Gastrocnemius medialis (tissue), 4 donors: Measurements from ENCODE around the gene PLCB1. TPM values are rescaled to one million over a fixed set of nuclear protein-coding genes. Genes with fewer than 3 reads are reported as not detected.
A peak's percentile ranks its signal among the peaks of the same experiment; 100 is the strongest.

Source experiments
- ATAC-seq, 2 donors: fragments of 150-250 bp; one replicate each; pipeline ENCODE4 v1.9.1; 2016
- DNase-seq, 2 donors: peaks; one replicate each; pipeline ENCODE4 v3.0.0-alpha.2; 2019
- H3K27ac ChIP-seq, 4 donors: fragments of 200-600 bp; sonication (generic); 1 replicate in 1 of 4; 2 replicates in 3 of 4; pipeline ENCODE4 v1.5.1; 2016 to 2018; ENCODE audit warnings: mild to moderate bottlenecking in 2 of 4, moderate library complexity in 1 of 4
- H3K27me3 ChIP-seq, 3 donors: fragments of 200-600 bp; sonication (generic) in 2 of 3; 1 replicate in 1 of 3; 2 replicates in 2 of 3; pipeline versions ENCODE4 v1.5.1 to v1.6.0; 2016 to 2019; ENCODE audit warnings: mild to moderate bottlenecking in 1 of 3, moderate library complexity in 1 of 3
- H3K36me3 ChIP-seq, 2 donors: fragments of 200-600 bp; sonication (generic) in 1 of 2; one replicate each; pipeline ENCODE4 v1.5.1; 2017 to 2018
- H3K4me1 ChIP-seq, 2 donors: fragments of 200-600 bp; sonication (generic) in 1 of 2; one replicate each; pipeline ENCODE4 v1.5.1; 2016 to 2017; ENCODE audit warnings: mild to moderate bottlenecking in 2 of 2
- H3K4me3 ChIP-seq, 4 donors: fragments of 200-600 bp; sonication (generic) in 3 of 4; 1 replicate in 1 of 4; 2 replicates in 3 of 4; pipeline ENCODE4 v1.5.1; 2016 to 2019; ENCODE audit warnings: mild to moderate bottlenecking in 2 of 4
- H3K9me3 ChIP-seq, 3 donors: fragments of 200-600 bp; sonication (generic) in 2 of 3; 1 replicate in 1 of 3; 2 replicates in 2 of 3; pipeline ENCODE4 v1.5.1; 2016 to 2019
- POLR2A ChIP-seq, 2 donors: fragments of 450-650 bp; IDR thresholded peaks; one replicate each; pipeline ENCODE4 v1.6.1; 2017; ENCODE audit warnings: antibody characterized with exemption in 2 of 2, mild to moderate bottlenecking in 2 of 2, moderate library complexity in 2 of 2
- in situ Hi-C, 4 donors: fragments of 200-750 bp; cut with MboI; loops; one replicate each; pipeline versions ENCODE4 v1.15.0 to v1.8.0; 2017; ENCODE audit warnings: low sequenced_read_pairs in 4 of 4
- intact Hi-C: fragments of 100-400 bp; cut with DNase I; formaldehyde crosslinking; loops from one replicate; pipeline ENCODE4 v1.15.1; 2023; ENCODE audit warnings: low total_unique reads
- total RNA-seq, 4 donors: library from RNA; depleted of rRNA; stranded (reverse); fragments of >200 nt; gene quantifications; one replicate each; pipeline versions ENCODE4 v1.1.0 to v1.2.3, GENCODE V29; 2016
- TF ChIP-seq, protein P1 (sequence below), 5 experiments: fragments of 450-650 bp in 3 of 5; fragments of 200-600 bp in 2 of 5; sonication (generic) in 2 of 5; IDR thresholded peaks in 4 of 5; conservative IDR thresholded peaks in 1 of 5; 1 replicate in 4 of 5; 2 replicates in 1 of 5; pipeline ENCODE4 v1.5.1; 2016 to 2019; ENCODE audit warnings: antibody characterized with exemption in 5 of 5, mild to moderate bottlenecking in 3 of 5, moderate library complexity in 3 of 5

PLCB1 gene
- total RNA-seq, 4 donors from 2014 or later, result 4.1 to 10.0 (median 7.6) TPM

DNA sequence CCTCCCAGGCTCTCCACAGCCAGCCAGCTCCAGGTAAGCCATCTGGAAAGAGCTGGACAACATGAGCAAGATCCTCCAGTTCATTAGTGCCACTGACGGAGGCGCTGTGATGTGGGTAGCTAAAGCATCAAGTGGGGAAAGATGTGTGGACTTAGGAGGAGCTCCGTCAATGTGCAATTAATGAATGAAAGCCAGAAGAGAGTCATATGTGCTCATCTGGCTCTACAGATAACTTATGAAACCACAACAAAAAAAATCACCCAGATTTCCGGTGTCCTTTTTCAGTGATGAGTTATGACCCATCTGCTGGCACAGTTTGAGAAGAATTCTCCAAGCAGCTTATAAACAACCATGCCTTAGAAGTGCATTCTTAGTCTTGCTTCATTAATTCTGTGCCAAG lies 625.1 kb downstream of the PLCB1 start:
- ATAC-seq, result no peak
- no peaks in the 10 kb centered on the region for H3K36me3 ChIP-seq

DNA sequence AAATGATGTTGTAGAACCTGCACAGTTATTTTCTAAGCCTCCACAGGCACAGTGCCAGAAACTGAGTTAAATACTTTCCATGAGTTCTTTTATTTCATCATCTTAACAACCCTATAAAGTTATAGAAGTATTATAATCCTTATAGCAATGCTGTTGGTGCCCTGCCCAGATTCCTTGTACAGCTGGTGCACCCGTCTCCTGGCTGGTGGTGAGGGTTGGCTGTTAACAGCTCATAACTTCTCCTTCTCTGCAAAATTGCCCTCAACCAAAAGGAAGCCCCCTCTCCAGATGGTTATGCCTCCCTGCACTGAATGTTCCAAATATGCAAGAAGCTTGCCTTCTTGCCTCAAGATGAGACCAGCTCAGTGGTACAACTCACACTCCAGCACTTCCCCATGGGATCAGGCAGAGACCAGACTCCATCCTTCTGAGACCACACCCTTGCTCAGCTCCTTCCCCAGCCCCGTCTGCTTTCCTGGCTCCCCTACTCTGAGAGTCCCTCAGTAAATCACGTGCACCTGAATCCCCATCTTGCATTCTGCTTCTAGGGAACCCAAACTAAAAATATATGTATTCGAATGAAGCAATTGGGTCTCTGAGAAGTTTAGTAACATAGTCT lies 632.4 kb downstream of the PLCB1 start:
- intact Hi-C loops (no loop called here), in situ Hi-C loops (no loop called here)
- no peak for ATAC-seq
- Histone ChIP-seq H3K36me3 (no peaks in the 10 kb centered on the region), H3K4me1 (no peaks in the 10 kb centered on the region), H3K4me3 (no peak overlapping the region), H3K27ac (no peak overlapping the region), H3K9me3 (no peaks in the 10 kb centered on the region), H3K27me3 (no peaks in the 10 kb centered on the region)
- no peak for TF ChIP-seq POLR2A (IDR thresholded peaks at IDR 0.05)
- TF ChIP-seq, protein P1, sequence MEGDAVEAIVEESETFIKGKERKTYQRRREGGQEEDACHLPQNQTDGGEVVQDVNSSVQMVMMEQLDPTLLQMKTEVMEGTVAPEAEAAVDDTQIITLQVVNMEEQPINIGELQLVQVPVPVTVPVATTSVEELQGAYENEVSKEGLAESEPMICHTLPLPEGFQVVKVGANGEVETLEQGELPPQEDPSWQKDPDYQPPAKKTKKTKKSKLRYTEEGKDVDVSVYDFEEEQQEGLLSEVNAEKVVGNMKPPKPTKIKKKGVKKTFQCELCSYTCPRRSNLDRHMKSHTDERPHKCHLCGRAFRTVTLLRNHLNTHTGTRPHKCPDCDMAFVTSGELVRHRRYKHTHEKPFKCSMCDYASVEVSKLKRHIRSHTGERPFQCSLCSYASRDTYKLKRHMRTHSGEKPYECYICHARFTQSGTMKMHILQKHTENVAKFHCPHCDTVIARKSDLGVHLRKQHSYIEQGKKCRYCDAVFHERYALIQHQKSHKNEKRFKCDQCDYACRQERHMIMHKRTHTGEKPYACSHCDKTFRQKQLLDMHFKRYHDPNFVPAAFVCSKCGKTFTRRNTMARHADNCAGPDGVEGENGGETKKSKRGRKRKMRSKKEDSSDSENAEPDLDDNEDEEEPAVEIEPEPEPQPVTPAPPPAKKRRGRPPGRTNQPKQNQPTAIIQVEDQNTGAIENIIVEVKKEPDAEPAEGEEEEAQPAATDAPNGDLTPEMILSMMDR (IDR thresholded peaks at IDR 0.05 in 4 of 5, conservative IDR thresholded peaks at IDR 0.05 in 1 of 5), result no peak
- DNase-seq, result no peak

More for the DNA sequence above, 625.1 kb downstream of the PLCB1 start:
- no peak for DNase-seq
- in situ Hi-C loops, result loop anchor here in 1 of 4 donors (10.0 kb wide), 1 partner anchor 598 kb away; no protein-coding TSS in a partner anchor
- Histone ChIP-seq H3K4me1 (no peaks in the 10 kb centered on the region), H3K4me3 (no peak overlapping the region), H3K27ac (no peak overlapping the region), H3K9me3 (no peaks in the 10 kb centered on the region), H3K27me3 (no peaks in the 10 kb centered on the region)
- intact Hi-C loops, result loop anchor here (10.0 kb wide), 1 partner anchor 598 kb away; no protein-coding TSS in a partner anchor
- TF ChIP-seq POLR2A (IDR thresholded peaks at IDR 0.05), result no peak
- TF ChIP-seq, protein P1 (IDR thresholded peaks at IDR 0.05 in 4 of 5, conservative IDR thresholded peaks at IDR 0.05 in 1 of 5), result no peak

DNA sequence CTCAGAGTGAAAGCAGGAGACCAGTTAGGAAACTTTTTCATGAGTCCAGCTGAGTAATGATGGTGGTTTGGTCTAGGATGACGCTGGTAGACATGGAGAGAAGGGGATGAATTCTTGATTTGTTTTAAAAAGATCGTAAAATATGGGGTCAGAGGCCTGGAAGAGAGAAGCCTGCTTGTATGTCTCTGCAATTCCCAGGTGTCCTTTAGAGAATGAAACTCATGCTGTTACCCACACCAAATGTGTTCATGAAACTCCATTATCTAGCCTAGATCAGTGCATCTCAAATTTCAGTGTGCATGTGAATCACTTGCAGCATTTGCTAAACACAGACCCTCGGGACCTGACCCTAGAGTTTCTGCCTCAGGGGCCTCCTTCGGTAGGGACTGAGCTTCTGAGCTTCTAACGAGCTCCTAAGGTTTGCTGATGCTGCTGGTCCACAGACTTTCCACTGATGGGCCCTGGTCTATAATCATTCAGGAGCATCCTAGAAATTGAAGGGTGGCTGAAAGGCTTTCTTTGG lies 634.9 kb downstream of the PLCB1 start:
- no peak overlapping the region for H3K4me3 ChIP-seq
- H3K9me3 ChIP-seq, result no peaks in the 10 kb centered on the region
- no peaks in the 10 kb centered on the region for H3K4me1 ChIP-seq
- no peaks in the 10 kb centered on the region for H3K27me3 ChIP-seq
- intact Hi-C loops (no loop called here), in situ Hi-C loops (no loop called here)
- no peak overlapping the region for H3K27ac ChIP-seq
- ATAC-seq, result no peak
- no peaks in the 10 kb centered on the region for H3K36me3 ChIP-seq
- TF ChIP-seq POLR2A (IDR thresholded peaks at IDR 0.05), result no peak
- TF ChIP-seq, protein P1 (IDR thresholded peaks at IDR 0.05 in 4 of 5, conservative IDR thresholded peaks at IDR 0.05 in 1 of 5), result no peak
- DNase-seq, result no peak

DNA sequence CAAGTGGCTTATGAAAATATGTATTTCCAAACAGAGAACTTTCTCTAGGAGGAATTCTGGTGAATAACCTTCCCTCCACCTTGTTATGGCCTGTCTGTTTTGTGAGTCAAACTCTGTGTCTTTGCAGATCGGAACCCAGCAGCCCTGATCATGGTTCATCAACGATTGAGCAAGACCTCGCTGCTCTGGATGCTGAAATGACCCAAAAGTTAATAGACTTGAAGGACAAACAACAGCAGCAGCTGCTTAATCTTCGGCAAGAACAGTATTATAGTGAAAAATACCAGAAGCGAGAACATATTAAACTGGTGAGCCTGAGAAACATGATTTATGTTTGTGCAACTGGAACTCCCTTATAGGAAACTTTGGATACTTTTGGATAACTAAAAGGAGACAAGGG lies 642.3 kb downstream of the PLCB1 start:
- in situ Hi-C loops, result no loop called here
- TF ChIP-seq, protein P1 (IDR thresholded peaks at IDR 0.05 in 4 of 5, conservative IDR thresholded peaks at IDR 0.05 in 1 of 5), result no peak
- TF ChIP-seq POLR2A (IDR thresholded peaks at IDR 0.05), result no peak

More for the DNA sequence above, 642.3 kb downstream of the PLCB1 start:
- H3K4me3 ChIP-seq, result no peak overlapping the region
- H3K27ac ChIP-seq, result no peak overlapping the region
- DNase-seq (no peak), ATAC-seq (peak in 1 of 2 donors; percentile 27)
- no peaks in the 10 kb centered on the region for H3K4me1 ChIP-seq
- H3K27me3 ChIP-seq, result no peaks in the 10 kb centered on the region
- intact Hi-C loops, result no loop called here
- H3K36me3 ChIP-seq, result no peaks in the 10 kb centered on the region
- no peaks in the 10 kb centered on the region for H3K9me3 ChIP-seq
